IPS-18c (cell line): ENCODE measurements around the gene PRKN.

ENCODE experiments used
- H3K4me3 ChIP-seq: 2 replicates; pipeline ENCODE4 v1.7.0; 2013; ENCODE audit warnings: low read depth, mild to moderate bottlenecking, low read length, moderate library complexity; ENCODE audit not compliant: insufficient read depth
- H3K9me3 ChIP-seq: one replicate; pipeline ENCODE4 v1.6.1; 2013; ENCODE audit warnings: mild to moderate bottlenecking, low read length, moderate library complexity; ENCODE audit not compliant: control insufficient read depth, insufficient read depth

PRKN gene

DNA sequence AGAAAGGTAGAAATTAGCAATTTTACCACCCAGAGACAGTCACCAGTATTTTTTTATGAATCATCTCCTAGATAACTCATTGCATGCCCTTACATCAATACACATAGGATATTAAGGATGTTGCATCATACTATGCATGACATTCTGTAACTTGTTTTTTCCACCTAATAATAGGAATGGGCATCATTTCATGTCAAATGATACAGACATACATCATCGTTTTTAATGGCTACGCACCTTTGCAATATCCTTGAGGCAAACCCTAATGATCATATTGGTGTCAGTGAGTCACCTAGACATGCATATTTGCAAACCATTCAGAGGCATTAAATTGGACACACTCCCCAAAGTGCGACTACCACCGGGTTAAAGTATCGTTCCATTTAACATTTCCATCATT is 1144.0 kb downstream of the PRKN start:
- Histone ChIP-seq H3K9me3 (no peaks in the 10 kb centered on the region), H3K4me3 (no peak overlapping the region)

DNA sequence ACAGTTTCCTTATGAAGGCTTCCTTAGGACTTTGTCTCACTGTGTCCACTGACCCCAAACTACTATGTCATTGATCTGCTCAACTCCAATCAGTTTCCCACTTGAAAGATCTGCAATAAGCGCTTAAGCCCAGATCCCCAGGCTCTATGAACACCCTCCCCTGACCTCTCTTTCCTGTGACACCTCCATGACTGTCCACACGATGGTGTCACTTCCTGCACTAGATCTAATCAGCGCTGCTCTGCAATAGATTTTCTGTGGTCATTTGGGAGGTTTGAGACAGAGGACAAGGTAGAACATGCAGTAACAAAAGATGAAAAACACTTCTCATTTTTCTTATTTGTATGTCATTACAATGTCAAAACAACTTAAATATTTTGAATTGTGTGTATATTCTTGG is 1149.1 kb downstream of the PRKN start:
- no peak overlapping the region for H3K4me3 ChIP-seq
- H3K9me3 ChIP-seq = peaks cover 3% of the 10 kb centered on the region

DNA sequence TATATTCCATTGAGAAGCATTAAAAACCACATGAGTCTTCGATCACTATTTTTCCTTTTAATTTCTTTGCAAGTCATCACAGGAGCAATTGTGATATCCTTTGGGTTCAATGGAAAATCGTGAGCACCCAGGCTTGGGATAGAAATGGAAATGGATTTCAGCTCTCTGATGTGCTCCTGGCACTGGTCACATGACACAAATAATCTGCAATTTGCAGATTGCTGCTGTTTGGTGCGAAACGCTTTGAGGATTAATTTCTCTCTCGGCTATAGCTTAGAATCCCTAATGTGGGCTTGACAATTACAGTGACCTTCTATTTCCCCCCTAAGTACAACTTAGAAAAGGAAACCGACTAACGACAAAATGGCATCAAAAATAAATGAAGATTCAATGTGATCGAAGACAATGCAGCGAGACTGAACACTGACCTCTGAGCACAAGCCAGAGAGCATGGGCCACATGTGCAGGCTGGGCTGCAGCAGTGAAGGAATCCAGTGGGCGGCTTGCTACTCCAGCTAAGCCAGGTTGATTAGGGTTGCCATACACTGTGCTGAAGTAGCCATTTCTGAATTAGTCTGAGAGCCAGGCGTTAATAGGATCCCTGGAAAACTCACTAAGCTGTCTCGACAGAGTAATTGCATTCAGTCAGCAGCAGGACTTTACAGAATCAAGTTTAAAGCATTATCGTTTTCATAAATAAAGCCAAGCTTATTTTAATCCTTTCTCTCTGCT is 1151.9 kb downstream of the PRKN start:
- peaks cover 3% of the 10 kb centered on the region for H3K9me3 ChIP-seq
- no peak overlapping the region for H3K4me3 ChIP-seq

DNA sequence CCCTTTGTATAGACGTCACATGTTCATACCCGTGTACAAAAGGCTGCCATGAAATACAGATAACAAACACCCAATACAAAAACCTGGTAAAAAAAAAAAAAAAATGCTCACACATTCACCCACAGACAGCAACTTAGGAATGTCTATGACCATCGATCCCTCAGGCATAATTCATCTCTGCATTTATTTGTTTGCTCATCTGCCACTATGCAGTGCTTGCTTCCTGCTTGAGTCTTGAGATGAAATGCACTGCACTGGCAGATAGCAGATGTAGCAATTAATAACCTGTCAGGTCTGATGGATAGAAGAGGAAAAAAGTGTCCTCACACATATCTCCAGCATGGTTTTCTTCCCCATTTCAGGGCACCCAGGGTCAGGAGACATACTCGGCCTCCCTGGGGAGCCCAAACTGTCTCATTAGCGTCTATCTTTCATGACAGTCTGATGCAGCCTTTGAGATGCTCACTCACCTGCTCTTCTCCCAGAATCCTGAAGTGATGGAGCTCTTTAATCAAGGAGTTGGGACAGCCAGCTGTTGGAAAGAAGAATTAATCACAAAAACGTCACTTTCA is 1158.6 kb downstream of the PRKN start:
- Histone ChIP-seq H3K9me3 (peaks cover 5% of the 10 kb centered on the region), H3K4me3 (no peak overlapping the region)

DNA sequence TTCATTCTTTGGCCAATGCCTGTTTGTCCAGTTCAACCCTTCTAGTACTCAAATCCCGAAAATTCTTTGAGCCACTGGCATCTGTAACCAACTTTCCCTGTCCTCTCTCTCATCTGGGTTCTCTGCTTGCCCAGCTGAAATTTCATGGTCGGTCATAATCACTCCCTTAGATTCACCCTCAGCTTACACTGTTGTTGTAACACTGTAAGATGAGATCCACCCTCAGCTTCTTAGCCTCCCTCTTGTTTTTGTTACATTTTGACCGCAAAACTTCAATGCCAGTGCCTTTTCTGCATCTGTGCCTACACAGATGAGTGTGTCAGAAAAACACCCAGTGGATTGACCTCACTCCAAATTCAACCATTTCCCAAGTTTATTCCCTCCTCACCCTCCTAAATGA is 1162.6 kb downstream of the PRKN start:
- Histone ChIP-seq H3K4me3 (no peak overlapping the region), H3K9me3 (peaks cover 5% of the 10 kb centered on the region)

DNA sequence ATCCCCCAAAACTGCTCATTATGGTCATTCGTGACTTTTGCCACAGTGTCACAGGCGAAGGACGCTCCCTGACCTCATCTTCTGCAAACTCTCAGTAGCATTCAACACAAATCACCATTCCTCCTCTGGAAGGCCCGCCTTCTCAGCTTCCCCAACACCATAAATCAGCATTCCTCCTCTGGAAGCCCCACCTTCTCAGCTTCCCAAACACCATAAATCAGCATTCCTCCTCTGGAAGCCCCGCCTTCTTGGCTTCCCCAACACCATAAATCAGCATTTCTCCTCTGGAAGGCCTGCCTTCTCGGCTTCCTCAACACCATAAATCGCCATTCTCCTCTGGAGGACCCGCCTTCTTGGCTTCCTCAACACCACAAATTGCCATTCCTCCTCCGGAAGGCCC is 1165.7 kb downstream of the PRKN start:
- H3K4me3 ChIP-seq = no peak overlapping the region

DNA sequence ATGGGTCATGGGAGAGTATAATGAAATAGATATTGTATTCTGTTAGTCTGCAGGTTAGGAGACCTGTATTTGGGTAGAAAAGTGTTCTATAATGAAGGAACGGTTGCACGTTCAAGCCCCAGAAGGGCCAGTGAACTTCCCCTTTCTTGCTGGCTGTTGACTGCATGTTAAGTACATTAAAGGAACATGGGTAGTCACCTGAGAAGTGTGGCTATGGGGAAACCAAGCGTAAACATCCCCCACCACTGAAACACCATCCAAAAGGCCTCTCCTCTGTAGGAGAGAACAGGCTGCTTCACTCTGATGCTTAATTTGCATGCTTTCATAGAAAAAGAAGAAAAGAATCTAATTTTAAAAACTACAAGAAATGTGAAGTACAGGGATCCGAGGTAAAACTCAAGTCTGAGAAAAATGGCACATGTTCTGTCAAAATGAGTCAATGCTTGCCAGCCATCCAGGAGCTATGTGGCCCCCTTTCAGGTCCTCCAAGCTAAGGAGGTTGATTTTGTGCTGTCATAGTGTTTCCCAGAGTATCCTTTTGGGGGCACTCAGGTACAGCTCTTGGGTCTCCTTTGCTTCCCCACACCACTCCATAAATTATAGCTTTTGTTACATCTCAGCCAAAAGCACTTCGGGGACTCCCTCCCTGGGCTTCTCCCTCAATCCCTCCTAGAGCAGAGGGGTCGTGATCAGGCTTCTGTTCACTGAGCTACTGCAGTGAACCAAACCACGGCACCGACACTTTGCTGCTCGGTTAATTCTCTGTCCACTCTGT is 1170.0 kb downstream of the PRKN start:
- Histone ChIP-seq H3K4me3 (no peak overlapping the region), H3K9me3 (no peaks in the 10 kb centered on the region)

More for the DNA sequence above, 1165.7 kb downstream of the PRKN start:
- peaks cover 5% of the 10 kb centered on the region for H3K9me3 ChIP-seq

DNA sequence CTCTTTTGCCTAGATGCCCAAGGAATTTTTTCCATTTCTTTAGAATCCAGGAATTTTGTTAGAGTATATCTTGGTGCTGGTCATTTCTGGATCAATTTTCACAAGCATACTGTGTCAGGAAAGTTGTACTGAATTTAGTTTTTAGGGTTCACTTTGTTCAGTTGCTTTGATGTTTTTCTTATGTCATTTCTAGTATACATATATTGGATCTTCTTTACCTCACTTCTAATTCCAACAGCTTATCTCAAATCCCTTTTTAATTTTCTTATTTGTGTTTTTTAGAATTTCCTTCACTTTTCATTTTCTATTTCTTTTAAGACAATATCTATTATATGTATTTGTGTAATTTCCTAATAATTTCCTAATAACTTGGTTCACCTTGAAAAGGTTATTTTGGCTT is 1172.7 kb downstream of the PRKN start:
- Histone ChIP-seq H3K9me3 (no peaks in the 10 kb centered on the region), H3K4me3 (no peak overlapping the region)

DNA sequence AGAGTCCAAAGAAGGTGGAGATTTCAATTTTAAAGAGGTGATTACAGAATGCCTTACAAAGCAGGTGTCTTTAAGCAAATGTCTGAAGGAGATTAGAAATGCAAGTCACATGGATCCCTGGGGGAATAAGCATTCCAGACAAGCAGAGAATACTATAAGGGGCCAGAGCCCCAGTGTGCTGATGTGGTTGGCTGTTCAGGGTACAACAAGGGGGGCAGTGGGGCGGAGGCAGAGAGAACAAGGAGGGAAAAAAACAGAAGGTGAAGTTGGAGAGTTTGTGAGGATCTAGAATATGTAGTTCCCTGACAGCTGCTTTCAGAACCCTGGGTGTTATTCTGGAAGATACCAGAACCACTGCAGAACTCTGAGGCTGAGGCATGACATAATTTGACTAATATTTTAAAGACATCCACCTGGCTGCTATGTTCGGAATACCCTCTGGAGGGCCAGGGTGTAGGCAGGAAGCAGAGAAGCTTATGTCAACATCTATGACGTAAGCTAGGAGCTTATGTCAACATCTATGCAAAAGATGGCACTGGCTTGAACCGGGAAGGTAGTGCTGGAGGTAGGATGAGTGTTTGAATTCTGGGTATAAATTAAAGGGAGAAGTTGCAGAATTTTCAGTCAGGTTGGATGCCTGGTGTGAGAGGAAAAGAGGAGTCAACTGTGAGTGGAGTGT is 1177.5 kb downstream of the PRKN start:
- Histone ChIP-seq H3K9me3 (no peaks in the 10 kb centered on the region), H3K4me3 (no peak overlapping the region)

DNA sequence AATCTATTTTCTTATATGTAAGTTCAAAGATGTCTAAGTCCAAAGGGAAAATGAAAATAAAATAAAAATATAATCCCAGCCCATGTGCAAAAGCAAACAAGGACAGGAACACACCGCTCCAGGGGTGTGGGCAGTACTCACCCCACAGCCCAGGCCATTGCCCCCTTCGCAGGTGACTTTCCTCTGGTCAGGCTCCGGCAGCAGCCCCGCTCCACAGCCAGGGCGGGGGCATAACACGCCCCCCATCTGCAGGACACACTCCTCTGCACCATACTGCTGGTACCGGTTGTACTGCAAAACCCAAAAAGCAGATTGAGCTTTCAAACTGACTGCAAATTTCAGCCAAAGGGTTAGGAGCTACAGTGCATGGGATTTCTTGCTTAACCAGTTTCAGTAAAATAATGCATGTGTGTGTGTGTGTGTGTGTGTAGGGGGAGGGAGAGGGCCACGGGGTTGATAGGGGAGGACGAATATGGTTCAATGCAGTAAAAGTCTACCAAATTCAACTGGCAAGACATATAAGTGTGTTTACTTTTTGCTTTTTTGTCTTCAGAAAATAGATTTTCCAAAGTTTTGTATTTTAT is 1178.8 kb downstream of the PRKN start:
- H3K4me3 ChIP-seq = no peak overlapping the region
- no peaks in the 10 kb centered on the region for H3K9me3 ChIP-seq

DNA sequence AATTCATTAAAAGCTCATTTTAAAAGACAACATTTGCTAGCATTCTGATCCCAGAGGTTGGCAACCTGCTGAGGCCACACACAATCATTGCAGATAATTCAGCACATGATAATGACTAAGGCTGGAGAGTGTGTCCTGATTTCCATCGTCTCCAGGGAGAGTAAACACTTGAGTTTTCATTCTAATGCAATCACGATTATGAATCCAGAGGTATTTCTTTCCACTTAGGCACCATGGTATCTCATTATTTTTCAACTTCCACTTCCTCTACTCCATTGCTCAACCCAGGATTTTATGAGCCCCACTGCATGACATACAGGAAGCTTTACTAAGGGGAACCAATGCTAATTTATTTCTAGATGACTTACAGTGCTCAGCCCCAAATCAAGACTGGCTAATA is 1179.9 kb downstream of the PRKN start:
- H3K9me3 ChIP-seq = no peaks in the 10 kb centered on the region
- H3K4me3 ChIP-seq = no peak overlapping the region

DNA sequence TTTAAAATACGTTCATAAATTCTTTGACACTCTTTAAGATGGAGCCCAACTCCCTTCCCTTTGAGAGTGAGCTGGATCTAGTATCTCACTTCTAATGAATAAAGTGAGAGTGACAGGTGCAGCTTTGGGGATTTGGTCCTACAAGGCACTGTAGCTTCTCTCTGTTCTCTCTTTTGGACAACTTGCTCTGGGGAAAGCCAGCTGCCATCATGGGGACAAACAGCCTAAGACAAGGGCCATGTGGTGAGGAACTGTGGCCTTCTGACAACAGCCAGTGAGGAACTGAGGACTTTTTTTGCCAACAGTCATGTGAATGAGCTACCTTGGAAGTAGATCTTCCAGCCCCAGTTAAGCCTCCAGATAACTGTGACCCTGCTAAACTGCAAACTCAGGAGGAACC is 1180.9 kb downstream of the PRKN start:
- Histone ChIP-seq H3K4me3 (no peak overlapping the region), H3K9me3 (no peaks in the 10 kb centered on the region)

DNA sequence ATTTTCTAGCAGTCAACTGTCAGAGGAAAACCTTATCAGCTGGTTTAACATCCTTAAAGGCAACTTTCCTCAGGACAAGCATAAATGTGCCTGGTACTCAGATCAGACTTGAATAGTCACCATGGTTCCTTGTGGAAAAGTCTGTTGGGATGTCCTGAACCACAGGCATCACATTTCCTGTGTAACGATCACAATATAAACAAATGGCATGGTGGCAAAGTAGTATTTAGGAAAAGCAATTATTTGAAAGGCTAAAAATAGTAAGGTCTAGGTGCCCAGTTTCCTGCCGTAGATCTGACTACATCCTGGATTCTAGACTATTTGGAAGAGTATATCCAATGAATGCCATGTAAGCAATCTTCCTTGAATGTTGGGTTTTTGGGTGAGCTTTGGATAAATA is 1181.8 kb downstream of the PRKN start:
- H3K4me3 ChIP-seq = no peak overlapping the region

DNA sequence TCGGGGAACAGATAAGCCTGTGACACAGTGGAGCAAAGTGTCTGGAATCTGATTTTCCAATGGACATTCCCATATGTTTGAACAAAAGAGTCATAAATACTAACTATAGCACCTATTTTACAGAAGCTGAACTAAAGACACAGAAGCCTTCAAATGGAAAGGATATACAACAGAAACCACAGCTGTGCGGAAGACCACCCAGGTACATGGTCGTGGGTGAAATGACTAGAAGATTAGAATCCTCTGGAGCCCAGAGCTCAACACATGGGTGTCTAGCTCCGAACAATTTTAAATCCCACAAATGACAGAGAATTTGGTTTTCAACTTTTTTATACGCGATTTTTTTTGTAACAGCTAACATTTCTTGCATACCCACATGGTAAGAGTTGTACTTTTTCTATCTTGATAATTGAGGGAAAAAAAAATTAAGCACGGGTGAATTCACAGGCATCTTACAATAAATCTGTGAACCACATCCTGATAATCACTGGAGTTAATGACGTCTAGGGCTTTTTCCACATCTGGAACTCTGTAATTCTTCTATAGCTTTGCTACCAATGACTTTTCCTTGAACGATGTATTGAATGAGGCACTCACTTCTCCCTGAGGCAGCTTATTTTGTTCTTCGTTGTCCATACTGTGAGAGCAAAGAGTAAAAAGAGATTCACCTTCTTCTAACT is 1182.6 kb downstream of the PRKN start:
- no peaks in the 10 kb centered on the region for H3K9me3 ChIP-seq
- no peak overlapping the region for H3K4me3 ChIP-seq

More for the DNA sequence above, 1181.8 kb downstream of the PRKN start:
- no peaks in the 10 kb centered on the region for H3K9me3 ChIP-seq

DNA sequence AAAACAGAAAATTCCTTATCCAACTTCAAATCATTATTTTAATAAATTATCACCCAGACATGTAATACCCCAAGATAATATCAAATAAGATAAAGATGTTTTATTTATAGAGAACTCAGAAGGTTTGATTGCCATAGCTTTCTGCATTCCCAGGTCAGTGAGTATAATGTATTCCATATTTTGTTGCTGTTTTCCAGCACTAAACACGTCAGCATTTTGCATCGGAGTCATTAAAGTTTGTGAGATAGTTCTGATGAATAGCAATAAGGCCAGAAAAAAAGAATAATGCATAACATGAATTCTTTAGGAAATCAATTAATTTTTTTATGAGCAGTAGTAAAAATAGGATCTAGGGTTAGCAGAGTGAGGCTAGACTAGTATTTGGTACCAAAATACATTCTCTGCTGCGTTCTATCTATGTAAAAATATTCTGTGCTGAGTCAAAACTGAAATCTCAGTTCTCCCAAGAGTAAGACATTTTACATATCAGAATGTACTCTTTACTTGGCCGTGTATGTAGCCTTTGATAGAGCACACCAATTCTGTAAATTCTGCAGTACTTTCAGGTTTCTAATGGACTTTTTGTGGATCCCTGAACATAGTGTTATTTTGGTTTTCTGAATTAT is 1183.8 kb downstream of the PRKN start:
- Histone ChIP-seq H3K4me3 (no peak overlapping the region), H3K9me3 (no peaks in the 10 kb centered on the region)

DNA sequence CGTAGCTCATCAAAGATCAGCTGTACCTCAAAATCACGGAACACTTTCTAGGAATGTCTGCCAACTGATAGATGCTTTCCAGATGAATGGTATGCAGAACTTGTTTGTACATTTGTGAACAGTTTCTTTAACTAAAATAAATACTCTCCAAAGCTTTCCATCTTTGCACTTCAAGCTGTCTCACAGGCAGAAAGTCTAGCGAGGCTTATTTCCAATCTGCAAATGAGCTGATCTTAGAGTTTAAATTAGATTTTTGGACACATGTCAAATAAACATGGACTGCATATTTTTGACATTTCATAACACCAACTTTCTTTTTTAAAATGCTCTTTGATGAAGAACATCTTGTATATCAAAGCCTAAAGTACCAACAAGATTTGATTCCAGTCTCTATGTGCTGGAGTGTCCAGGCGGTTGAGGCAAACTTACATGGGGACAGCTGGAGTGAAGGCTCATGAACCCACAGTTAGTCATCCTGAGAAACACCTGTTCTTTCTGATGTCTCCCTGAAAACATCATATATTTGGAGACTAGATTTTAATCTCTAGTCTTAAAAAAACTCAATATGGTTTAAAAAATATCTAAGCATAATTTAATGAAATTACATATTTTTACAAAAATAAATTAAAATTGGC is 1185.1 kb downstream of the PRKN start:
- no peaks in the 10 kb centered on the region for H3K9me3 ChIP-seq
- H3K4me3 ChIP-seq = no peak overlapping the region
